GM12874 (cell line): ENCODE data around the gene KIF26A.

Experiments used
- CTCF ChIP-seq: IDR thresholded peaks from 2 replicates; pipeline ENCODE4 v1.5.1; 2011; ENCODE audit warnings: low read depth, mild to moderate bottlenecking, control low read depth, low read length, moderate library complexity; ENCODE audit not compliant: insufficient read depth

Gene KIF26A

GRCh38 chr14:104146651-104147345 is 8.4 kb downstream of the KIF26A start:
- no peak for TF ChIP-seq CTCF

- TF ChIP-seq CTCF: no peak
These were observed 9.1 kb downstream of the KIF26A start for GRCh38 chr14:104147346-104148125.

- no peak for TF ChIP-seq CTCF
These were observed 10.3 kb downstream of the KIF26A start for GRCh38 chr14:104148433-104149277.

GRCh38 chr14:104149278-104149595 is 10.8 kb downstream of the KIF26A start:
- no peak for TF ChIP-seq CTCF

- TF ChIP-seq CTCF: no peak
These were observed 11.3 kb downstream of the KIF26A start for GRCh38 chr14:104149617-104150135.

- TF ChIP-seq CTCF: peak; percentile 66
These were observed 12.0 kb downstream of the KIF26A start for GRCh38 chr14:104150136-104151025.
